ENCODE results near the gene RGS3.
"Not testable (repeated sequence)": the region's sequence is repeated elsewhere in the genome, so short reads cannot be mapped to it uniquely, and the experiment has no call there.

Gene RGS3

DNA sequence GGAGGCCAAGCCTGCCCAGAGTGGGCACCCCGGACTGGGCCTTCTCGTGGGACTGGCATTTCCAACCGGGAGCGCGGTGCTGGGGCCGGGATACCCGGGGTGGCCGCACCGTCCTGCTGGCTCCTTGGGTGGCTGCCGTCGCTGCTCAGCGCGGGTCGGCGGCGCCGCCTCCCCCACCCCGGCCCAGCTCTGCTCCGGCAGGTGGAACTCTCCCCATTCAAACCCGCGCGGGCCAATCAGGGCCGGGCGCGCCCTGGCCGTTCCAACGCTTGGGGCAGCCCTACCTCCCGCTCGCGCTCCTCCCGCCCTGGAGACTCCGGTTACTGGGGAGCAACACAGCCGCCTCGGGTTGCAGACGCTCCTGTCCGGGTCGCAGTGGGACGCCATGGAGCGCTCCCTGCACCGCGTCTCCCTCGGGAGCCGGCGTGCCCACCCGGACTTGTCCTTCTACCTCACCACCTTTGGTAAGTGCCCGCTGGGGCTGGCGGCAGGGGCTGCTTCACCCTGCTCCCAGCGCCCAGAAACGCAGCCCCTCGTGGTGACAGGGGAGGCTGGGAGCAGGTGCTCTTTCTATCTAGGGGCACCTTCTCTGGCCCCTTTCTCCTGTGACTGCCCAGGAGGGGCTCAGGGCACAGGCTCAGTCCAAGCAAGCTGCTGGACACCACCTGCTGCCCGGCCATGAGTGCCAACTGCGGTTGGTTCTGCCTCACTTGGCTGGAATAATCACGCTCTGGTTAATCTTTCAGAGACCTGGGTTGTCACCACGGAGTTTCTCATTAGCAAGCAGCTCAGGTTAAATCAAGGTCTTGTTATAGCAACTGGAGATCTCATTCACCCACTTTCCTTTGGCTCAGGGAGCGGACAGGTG lies at the start of gene RGS3:
RGS3 (plus strand) TSS at position 310 of the 868 bp plus-strand sequence; CDS start at position 386, 76 bp downstream.
- no peak for DNase-seq

GRCh38 chr9:113416149-113416721 lies 47.3 kb upstream of the RGS3 start:
- DNase-seq: peak in 1 of 2 donors; percentile 29

- DNase-seq: no peak
Measured at GRCh38 chr9:113417370-113417769, 46.2 kb upstream of the RGS3 start.

DNA sequence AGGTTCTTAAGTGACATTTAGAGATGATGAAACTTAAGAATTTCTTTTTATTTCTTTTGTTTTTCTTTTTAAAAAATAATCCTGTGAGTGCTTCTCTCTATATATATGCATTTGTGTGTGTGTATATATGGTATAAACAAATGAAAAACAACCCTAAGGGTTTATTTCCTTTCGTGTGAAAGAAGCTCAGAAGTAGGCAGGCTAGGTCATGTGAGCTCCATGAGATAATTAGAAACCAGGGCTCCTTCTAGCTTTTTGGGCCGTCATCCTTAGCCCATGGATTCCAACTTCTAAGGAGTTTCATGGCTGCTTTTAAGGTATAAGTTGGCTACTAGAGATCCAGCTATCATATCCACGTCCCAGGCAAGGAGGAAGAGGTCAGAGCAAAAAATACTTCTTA lies 41.8 kb upstream of the RGS3 start:
- DNase-seq: no peak

DNA sequence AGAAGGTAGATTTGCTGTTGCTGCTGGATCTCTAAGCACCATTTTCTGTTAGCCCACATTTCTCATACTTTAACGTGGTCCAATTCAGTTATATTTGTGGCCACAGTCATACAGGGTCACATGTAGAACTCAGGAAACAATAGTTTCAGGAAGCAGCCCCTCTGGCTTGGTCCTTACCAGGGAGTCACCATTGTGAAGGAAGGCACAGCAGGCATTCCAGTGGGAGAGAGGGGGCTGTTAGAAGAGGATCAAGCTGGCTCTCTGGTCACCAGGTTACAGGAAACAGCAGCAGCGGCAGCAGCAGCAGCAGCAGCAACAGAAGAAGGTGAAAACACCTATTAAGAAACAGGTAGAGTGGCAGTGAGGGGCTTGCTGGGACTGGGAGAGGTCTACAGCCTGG lies 38.5 kb upstream of the RGS3 start:
- DNase-seq: no peak

DNA sequence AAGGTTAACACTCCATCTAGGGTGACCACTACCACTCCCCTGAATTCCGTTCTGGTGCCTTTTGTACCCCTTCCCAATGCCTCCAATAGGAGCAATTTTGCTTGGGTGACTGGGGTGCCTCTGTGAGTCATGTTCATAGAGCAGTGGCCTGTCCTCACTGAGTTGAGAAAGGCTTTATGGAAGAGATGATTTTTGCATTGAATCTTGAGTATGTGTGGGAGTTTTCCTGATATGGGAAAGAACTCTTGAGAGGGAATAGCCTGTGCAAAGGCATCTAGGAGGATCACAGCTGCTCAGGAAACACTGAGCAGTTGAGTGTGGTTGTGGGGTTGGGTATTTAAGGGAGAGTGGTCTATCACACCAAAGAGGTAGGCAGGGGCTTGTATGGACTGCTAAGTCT lies 36.8 kb upstream of the RGS3 start:
- no peak for DNase-seq

DNA sequence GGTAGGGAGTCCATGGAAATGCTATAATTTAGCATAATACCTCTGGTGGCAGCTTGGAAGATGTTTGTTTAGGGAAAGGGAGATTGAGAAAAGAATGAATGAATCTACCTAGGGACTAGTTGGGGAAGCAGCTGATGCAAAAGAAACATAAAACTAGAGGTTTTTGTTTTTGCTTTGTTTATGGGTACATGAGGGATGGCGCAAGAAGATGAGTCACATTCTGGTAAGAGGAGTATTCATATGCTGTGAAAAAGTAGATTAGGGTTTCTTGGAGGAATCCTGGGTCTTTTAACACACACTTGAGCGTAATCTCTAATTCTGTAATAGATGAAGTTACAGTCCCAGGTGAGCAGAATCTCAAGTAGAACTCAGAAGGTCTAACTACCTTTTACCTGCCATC lies 35.9 kb upstream of the RGS3 start:
- no peak for DNase-seq

GRCh38 chr9:113428062-113428615 lies 35.4 kb upstream of the RGS3 start:
- DNase-seq: no peak

DNA sequence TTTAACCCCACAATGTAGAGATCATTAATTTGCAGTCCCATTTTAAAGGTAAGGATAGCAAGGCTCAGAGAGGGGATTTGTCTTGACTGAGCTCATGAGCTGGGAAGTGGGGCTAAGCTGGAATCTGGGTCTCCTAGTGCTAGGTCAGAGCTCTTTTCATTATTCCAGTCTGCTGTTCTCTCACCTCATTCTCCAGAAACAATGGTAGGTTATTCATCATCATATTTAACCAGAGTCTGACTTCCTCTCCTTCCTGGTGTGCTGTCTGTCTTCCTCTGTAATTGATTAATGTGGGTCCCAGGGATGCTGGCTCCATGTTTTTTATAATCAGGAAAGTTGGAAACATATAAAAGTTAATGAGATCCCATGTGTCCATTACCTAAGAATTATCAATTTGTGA lies 32.3 kb upstream of the RGS3 start:
- no peak for DNase-seq

- DNase-seq: no peak
Measured at GRCh38 chr9:113436728-113437515, 26.6 kb upstream of the RGS3 start.

GRCh38 chr9:113437716-113438115 lies 25.8 kb upstream of the RGS3 start:
- not testable (repeated sequence) for DNase-seq

DNA sequence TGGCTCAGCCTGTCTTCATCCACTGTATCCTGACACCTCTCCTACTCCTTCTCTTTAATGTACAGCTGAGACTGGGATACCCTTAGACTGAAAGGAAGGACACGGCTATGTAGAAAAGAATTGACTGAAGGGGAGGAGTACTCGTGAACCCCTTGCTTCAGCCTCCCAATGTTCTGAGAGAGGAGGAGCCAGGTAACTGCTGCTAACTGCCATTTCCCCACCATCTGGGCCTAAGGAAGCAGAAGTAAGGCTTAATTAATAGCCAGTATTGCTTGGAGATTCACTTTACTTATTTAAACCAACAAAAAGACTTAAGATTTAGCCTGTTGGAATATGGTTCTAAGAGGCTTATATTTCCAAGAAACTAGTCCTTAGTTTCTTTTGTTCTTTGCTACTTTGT lies 18.8 kb upstream of the RGS3 start:
- DNase-seq: no peak

GRCh38 chr9:113446323-113446740 lies 17.2 kb upstream of the RGS3 start:
- DNase-seq: peak in 1 of 2 donors; percentile 49

GRCh38 chr9:113449376-113449775 lies 14.2 kb upstream of the RGS3 start:
- no peak for DNase-seq

DNA sequence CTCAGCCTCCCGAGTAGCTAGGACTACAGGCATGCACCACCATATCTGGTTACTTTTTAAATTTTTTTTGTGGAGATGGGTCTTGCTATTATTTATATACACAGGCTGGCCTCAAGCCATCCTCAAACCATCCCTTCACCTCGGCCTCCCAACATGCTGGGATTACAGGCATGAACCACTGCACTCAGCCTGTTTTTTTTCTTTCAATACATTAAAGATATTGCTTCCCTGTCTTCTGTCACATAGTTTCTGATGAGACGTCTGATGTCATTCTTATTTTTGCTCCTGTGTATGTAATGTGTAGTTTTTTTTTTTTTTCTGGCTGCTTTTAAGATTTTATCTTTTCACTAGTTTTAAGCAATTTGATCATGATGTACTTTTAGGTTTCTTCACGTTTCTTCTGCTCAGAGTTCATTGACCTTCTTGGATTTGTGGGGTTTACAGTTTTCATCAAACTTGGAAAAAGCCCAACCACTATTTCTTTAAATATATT lies 11.4 kb upstream of the RGS3 start:
- no peak for DNase-seq

DNA sequence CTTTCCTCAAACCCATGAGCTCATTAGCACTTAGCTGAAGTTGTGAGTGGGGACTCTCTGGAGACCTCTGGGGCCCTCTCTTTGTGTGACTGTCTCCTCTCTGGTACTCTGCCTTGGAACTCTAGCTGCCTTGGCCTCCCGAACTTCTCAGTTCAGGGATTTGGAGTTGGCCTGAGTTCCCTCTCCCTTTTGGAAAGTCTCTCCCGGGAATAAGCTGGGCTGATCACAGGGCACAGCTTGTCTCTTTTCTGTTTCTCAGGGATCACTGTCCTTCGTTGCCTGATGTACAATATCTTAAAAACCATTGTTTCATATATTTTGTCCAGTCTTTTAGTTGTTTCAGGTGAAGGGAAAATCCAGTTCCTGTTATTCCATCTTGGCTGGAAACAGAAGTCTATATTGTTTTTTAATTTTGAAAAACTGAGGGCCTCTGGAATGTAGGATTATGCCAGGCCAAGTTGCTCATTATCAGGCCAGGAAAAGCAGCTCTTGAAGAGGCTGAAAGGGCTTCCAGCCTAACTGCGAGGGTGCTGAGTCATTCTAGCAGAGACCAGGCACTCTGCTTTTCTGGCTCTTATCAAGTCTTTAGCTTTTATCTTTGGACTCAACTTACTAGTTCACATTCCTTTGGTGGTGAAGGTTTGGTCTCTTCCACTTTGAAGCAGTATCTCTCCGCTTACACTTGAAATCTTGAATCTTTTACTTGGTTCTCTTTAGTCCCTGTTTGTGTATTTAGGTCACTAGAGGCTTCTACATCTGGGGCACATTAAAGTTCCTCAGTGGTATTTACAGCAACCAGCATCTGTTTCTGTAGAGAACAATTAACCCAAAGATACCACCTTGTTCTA lies 8.4 kb upstream of the RGS3 start:
- DNase-seq: no peak

- no peak for DNase-seq
Measured at GRCh38 chr9:113456235-113456634, 7.3 kb upstream of the RGS3 start.

DNA sequence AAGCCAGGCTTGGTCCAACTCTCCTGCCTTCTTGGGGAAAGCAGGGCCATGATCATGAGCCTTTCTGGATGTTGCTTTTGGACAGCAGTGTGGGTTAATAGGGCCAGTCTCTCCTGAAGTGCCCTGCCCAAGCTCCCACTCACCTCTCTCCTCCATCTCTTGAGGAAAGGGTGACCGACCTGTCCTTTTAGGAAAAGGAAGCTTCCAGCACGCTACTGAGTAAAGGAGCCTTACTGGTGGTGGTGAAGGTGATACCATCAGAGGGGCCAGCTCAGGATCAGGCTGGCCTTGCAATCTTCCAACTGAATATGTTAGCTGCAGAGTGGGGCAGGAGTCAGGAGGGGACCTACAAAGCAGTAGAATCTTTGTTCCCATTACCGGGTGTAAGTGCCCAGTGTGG lies 2.2 kb upstream of the RGS3 start:
- DNase-seq: no peak

DNA sequence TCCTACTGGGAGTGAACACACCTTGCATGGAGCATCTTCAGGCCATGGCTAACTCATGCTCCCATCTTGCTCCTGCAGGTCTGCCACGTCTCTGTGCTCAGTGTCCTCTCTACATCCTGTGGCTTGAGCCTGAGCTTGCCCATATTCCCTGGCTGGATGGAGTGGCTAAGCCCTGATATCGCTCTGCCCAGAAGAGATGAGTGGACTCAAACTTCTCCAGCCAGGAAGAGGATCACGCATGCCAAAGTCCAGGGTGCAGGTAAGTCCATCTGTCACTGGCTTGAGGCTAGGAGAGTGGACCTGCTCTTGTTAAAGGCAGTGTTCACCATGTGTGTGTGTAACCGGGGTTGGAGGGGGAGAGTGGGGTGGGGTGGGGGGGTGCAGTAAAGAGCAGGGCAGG lies 1.6 kb upstream of the RGS3 start:
- no peak for DNase-seq

GRCh38 chr9:113462781-113463286 lies 693 bp upstream of the RGS3 start:
- DNase-seq: no peak

DNA sequence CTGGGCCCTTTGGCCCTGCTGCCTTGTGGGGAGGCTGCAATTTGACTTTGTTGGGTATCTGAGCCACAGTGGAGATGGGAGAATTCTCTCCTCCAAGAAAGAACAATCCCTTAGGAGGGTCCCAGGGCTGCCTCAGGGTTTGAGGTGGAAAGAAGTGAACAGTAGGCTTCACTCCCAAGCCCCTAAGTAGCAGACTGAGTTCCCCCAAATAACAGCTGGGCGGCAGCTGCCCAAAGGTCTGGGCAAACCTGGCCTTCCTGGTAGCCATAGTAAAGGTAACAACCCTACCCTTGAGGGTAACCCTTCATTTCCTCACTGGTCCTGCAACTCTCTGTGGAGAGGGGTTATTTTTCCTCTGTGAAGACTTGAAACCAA lies 746 bp downstream of the RGS3 start:
- no peak for DNase-seq

DNA sequence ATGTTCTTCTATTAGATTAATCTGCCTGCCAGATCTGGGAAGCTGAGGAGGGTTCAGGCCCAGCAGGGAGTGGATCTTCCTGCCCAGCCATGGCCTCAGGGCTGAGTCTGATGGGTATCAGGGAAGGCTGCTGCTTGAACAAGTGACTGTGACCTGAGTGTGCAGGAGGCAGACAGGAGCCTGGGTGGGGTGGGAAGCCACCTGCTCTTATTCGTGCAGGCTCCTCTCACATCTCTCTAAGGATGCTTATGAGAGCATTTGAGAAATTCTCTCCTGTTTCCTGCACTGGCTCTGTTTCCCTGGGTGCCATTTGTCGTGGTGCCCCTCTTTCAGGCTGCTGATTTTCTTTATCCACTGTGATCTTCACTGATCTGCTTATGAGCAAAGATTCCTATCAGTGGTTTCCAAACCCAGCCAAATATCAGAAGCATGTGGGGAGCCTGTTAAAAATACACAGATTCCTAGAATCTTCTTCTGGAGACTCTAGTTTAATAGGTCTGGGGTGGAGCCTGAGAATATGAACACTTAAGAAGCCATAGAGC lies 2.1 kb downstream of the RGS3 start:
- no peak for DNase-seq
